ENCODE data around the gene C2orf81. TPM values are rescaled to one million over a fixed set of nuclear protein-coding genes. Genes with fewer than 3 reads are reported as not detected.
A peak's percentile ranks its signal among the peaks of the same experiment; 100 is the strongest.

Gene C2orf81
- total RNA-seq, 4 donors from 2014 or later, result 0.48 to 1.4 (median 1.0) TPM

DNA sequence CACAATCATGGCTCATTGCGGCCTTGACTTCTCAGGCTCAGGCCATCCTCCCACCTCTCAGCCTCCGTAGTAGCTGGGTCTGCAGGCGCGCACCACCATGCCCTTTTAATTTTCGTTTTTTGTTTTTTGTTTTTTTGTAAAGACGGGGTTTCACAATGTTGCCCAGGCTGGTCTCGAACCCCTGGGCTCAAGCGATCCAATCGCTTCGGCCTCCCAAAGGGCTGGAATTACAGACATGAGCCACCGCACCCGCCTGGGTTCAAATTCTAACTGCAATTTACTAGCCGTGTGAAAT lies 29.0 kb downstream of the C2orf81 start:
- no peak for DNase-seq (ENCODE audit: low spot score)
- TF ChIP-seq, protein P1, sequence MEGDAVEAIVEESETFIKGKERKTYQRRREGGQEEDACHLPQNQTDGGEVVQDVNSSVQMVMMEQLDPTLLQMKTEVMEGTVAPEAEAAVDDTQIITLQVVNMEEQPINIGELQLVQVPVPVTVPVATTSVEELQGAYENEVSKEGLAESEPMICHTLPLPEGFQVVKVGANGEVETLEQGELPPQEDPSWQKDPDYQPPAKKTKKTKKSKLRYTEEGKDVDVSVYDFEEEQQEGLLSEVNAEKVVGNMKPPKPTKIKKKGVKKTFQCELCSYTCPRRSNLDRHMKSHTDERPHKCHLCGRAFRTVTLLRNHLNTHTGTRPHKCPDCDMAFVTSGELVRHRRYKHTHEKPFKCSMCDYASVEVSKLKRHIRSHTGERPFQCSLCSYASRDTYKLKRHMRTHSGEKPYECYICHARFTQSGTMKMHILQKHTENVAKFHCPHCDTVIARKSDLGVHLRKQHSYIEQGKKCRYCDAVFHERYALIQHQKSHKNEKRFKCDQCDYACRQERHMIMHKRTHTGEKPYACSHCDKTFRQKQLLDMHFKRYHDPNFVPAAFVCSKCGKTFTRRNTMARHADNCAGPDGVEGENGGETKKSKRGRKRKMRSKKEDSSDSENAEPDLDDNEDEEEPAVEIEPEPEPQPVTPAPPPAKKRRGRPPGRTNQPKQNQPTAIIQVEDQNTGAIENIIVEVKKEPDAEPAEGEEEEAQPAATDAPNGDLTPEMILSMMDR (IDR thresholded peaks at IDR 0.05), result no peak
- no peak for ATAC-seq (ENCODE audit: low FRiP score)

DNA sequence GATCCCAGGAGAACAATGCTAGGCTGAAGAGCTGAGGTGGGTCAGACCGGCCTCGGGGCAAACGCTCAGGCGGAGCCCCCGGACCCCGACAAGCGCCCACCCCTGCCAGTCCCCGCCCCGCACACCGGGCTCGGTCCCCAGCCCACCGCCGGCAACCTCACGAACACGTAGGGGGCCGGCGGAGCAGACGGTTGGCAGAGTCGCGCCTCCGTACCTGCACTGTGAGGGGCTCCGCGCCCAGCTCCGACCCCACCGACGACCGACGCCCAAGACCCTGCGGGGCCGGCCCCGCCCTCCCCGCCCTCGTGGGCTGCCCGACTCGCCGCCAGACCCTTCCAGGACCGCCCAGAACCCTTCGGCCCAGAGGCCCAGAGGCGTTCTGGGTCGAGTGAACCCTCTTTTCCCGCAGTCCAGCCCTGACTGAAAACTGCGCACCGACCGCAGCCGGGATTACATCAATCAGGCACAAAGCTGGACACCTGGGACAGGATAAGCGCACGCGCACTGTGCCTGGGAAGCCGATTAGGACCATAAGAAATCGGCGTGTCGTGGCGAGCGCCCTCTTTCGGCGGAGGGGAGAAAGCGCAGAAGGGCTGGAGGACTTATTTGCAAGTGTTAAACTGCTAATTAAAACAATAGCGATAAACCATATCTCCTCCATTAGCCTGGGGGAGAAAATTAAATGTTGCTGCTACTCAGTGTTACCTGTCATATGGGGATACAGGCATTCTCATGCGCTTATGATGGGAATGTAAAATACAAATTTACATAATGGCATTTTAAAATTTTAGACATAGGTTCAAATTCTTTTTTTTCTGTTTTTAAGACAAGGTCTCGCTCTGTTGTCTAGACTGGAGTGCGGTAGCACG lies 29.6 kb downstream of the C2orf81 start:
- DNase-seq (ENCODE audit: low spot score) (peak; percentile 83), ATAC-seq (ENCODE audit: low FRiP score) (peak; percentile 91)
- TF ChIP-seq, protein P1 (IDR thresholded peaks at IDR 0.05), result peak in 1 of 3 donors; percentile 70

DNA sequence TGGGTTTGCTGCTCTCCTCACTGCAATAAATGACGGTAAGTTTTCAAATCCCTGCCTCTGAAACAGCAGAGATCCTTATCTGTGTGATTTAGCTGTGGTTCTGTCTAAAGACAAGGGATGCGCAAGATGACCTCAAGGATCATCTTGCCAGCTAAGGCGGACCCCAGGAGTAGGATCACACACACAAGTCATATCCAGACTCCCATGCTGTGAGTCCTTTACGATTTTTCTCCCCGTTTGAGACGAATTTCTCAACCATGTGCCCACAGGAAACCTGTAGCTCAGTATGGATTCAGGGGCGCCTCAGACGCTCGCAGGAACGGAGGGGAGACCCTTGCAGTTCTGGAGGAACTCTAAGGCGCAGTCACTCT lies 30.2 kb downstream of the C2orf81 start:
- DNase-seq (ENCODE audit: low spot score), result no peak
- peak; percentile 25 for ATAC-seq (ENCODE audit: low FRiP score)
- TF ChIP-seq, protein P1 (IDR thresholded peaks at IDR 0.05), result no peak

DNA sequence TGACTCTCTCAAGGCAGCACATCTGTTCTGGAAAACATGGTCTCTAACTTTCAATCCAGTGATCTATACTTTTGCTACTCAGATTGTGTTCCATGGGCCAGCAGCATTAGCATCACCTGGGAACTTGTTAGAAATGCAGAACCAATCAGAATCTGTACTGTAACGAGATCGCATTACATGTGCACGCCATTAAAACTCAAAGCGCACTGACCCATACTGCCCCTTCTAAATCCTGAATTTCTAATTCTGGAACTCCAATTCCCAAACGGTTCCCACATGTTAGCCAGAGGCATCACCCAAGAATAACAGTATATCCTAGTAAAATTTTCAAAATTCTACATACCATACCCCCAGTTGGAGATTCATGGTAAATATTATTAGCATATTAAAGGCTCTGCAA lies 30.8 kb downstream of the C2orf81 start:
- ATAC-seq (ENCODE audit: low FRiP score), result no peak
- TF ChIP-seq, protein P1 (IDR thresholded peaks at IDR 0.05), result no peak
- no peak for DNase-seq (ENCODE audit: low spot score)

DNA sequence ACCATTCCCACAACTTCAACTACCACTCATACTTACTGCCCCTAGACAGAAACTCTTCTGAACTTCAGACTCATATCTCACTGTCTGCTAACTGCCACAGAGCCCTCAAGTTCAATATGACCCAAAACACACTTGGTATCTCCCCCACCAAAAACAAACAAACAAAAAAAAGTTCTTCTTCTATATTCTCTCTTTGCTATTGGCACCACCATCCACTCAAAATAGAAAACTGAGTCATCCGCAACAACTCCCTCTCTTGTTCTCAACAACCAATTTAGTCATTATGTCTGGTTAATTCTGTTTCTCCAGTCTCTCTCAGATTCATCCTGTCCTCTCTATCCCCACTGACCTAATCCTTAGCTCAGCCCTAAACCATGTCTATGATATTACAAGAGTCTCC lies 34.1 kb downstream of the C2orf81 start:
- ATAC-seq (ENCODE audit: low FRiP score) (no peak), DNase-seq (ENCODE audit: low spot score) (no peak)
- TF ChIP-seq, protein P1 (IDR thresholded peaks at IDR 0.05), result no peak

DNA sequence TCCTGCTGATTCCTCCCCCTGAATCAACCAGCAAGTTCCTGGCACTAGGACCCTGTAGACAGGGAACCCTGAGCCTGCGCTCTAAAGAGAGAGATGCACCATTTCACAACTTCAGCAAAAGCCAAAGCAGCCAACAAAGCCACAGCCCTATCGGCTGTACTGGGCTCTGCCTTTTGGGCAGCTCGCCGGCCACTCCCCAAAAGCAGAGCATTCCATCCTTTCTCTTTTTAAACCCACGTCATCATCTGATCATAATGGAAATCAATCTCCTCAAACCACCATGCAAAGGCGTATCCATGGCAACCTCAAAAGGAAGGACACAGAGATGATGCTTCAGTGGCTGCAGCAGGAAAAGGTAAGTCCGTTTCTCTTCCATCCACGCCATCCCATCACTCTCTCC lies 36.0 kb downstream of the C2orf81 start:
- TF ChIP-seq, protein P1 (IDR thresholded peaks at IDR 0.05), result no peak
- DNase-seq (ENCODE audit: low spot score) (no peak), ATAC-seq (ENCODE audit: low FRiP score) (no peak)

DNA sequence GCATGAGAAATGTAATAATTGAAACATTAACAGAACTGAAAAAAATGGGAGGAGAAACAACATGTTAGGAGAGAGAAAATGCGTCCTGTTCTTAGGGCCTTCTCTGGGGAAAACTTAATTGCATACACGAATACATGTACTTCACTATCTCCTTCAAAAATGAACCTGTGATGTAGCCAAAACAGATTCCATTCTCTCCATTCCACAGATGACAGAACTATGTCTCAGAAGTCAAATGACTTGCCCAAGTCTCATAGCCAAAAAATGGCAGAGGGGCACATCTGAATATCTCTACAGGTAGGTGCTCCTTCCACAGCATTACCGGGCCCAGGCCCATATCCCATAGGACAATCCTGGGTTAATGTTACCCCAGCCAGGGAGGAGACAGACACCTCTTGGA lies 37.4 kb downstream of the C2orf81 start:
- DNase-seq (ENCODE audit: low spot score) (no peak), ATAC-seq (ENCODE audit: low FRiP score) (no peak)
- TF ChIP-seq, protein P1 (IDR thresholded peaks at IDR 0.05), result no peak
